Breast epithelium (tissue), 3 donors: ENCODE measurements around the gene UNC79.

Source experiments
- POLR2A ChIP-seq: fragments of 450-650 bp; IDR thresholded peaks from one replicate; pipeline ENCODE4 v1.6.1; 2016; ENCODE audit warnings: antibody characterized with exemption, mild to moderate bottlenecking, moderate library complexity
- POLR2AphosphoS5 ChIP-seq, 3 donors: sonication (generic); formaldehyde crosslinking; IDR thresholded peaks; one replicate each; pipeline ENCODE4 v1.6.1; 2017; ENCODE audit warnings: antibody characterized with exemption in 3 of 3
- TF ChIP-seq, protein P1 (sequence below), 3 donors: fragments of 450-650 bp; IDR thresholded peaks; one replicate each; pipeline ENCODE4 v1.5.1; 2016 to 2017; ENCODE audit warnings: antibody characterized with exemption in 3 of 3, mild to moderate bottlenecking in 3 of 3, moderate library complexity in 3 of 3

DNA sequence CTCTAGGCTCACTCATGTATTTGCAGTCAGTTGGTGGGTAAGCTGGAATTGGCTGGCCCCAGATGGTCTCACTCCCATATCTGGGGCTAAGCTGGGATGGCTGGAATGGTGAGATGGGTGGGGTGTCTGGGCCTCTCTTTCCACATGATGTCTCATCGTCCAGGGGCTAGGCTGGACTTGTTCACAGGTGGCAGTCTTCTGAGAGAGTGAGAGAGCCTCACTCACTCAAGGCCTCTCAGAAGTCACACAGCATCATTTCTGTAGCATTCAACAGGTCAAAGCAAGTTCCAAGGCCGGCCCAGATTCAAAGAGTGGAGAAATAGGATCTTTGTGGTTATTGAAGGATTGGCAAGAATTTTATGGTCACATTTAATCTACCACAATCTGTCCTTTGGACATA lies 102.7 kb downstream of the UNC79 start:
- TF ChIP-seq POLR2A = no peak
- TF ChIP-seq, protein P1, sequence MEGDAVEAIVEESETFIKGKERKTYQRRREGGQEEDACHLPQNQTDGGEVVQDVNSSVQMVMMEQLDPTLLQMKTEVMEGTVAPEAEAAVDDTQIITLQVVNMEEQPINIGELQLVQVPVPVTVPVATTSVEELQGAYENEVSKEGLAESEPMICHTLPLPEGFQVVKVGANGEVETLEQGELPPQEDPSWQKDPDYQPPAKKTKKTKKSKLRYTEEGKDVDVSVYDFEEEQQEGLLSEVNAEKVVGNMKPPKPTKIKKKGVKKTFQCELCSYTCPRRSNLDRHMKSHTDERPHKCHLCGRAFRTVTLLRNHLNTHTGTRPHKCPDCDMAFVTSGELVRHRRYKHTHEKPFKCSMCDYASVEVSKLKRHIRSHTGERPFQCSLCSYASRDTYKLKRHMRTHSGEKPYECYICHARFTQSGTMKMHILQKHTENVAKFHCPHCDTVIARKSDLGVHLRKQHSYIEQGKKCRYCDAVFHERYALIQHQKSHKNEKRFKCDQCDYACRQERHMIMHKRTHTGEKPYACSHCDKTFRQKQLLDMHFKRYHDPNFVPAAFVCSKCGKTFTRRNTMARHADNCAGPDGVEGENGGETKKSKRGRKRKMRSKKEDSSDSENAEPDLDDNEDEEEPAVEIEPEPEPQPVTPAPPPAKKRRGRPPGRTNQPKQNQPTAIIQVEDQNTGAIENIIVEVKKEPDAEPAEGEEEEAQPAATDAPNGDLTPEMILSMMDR (IDR thresholded peaks at IDR 0.05) = no peak
- TF ChIP-seq POLR2AphosphoS5 (IDR thresholded peaks at IDR 0.05) = no peak
